Mucosa of descending colon (tissue), 3 donors: ENCODE results near the gene ALKBH5. TPM values are rescaled to one million over a fixed set of nuclear protein-coding genes. Genes with fewer than 3 reads are reported as not detected.
A peak's percentile ranks its signal among the peaks of the same experiment; 100 is the strongest.

Experiments used
- ATAC-seq: fragments of 200-7000 bp; cut with Tn5 transposase; one replicate; pipeline ENCODE4 v1.9.1; 2020; ENCODE audit warnings: mild to moderate bottlenecking, moderate library complexity
- DNase-seq, 3 donors: peaks; one replicate each; pipeline ENCODE4 v3.0.0-alpha.2; 2020
- H3K36me3 ChIP-seq: fragments of 200-600 bp; one replicate; pipeline ENCODE4 v1.8.0; 2021; ENCODE audit warnings: low read depth, mild to moderate bottlenecking
- H3K4me1 ChIP-seq: fragments of 200-600 bp; one replicate; pipeline ENCODE4 v1.8.0; 2021; ENCODE audit warnings: low read depth, mild to moderate bottlenecking
- H3K4me3 ChIP-seq: fragments of 200-600 bp; one replicate; pipeline ENCODE4 v1.8.0; 2021; ENCODE audit warnings: mild to moderate bottlenecking
- H3K9me3 ChIP-seq: fragments of 200-600 bp; one replicate; pipeline ENCODE4 v1.8.0; 2021; ENCODE audit warnings: mild to moderate bottlenecking
- CTCF ChIP-seq: fragments of 200-600 bp; IDR thresholded peaks from one replicate; pipeline ENCODE4 v1.8.0; 2022; ENCODE audit warnings: antibody characterized with exemption, mild to moderate bottlenecking
- intact Hi-C, 2 donors: fragments of 100-400 bp; cut with DNase I in 1 of 2; cut with micrococcal nuclease in 1 of 2; formaldehyde crosslinking; loops; one replicate each; pipeline versions ENCODE4 v1.11.0 to v1.11.1; 2022; cut with DNase I, micrococcal nuclease
- total RNA-seq, 3 donors: library from RNA; stranded (reverse); fragmentation: NEBNext Ultra II Directional in 2 of 3; extraction: Animal tissue kit (Norgen Biotek cat#: 25700) in 2 of 3; gene quantifications; one replicate each; pipeline versions ENCODE4 v1.2.1 to v1.2.4, GENCODE V29; 2021 to 2023
- donor health status: DM: no; HTN: no; CAD: no; lungs with moderate emphysema.
- donor health status: DM: no; HTN: no; CAD: no.
- donor health status: DM: no; HTN: yes; CAD: no.

ALKBH5 gene
- total RNA-seq, 3 donors from 2014 or later = 70.7 to 151 (median 75.6) TPM

GRCh38 chr17:18139949-18140348, 43.7 kb upstream of the ALKBH5 start:
- Histone ChIP-seq H3K9me3 (no peaks in the 10 kb centered on the region), H3K4me1 (no peaks in the 10 kb centered on the region), H3K4me3 (no peak overlapping the region), H3K36me3 (no peaks in the 10 kb centered on the region)
- DNase-seq (no peak), ATAC-seq (no peak)
- no peak for TF ChIP-seq CTCF
- intact Hi-C loops = loop anchor here in 1 of 2 donors (10.0 kb wide), 1 partner anchor 55 kb away; no protein-coding TSS in a partner anchor

GRCh38 chr17:18140648-18141047, 43.0 kb upstream of the ALKBH5 start:
- no peak overlapping the region for H3K4me3 ChIP-seq
- no peak for DNase-seq
- no peaks in the 10 kb centered on the region for H3K36me3 ChIP-seq
- no peak for TF ChIP-seq CTCF
- H3K9me3 ChIP-seq = no peaks in the 10 kb centered on the region
- H3K4me1 ChIP-seq = no peaks in the 10 kb centered on the region
- intact Hi-C loops = loop anchor here in 1 of 2 donors (10.0 kb wide), 1 partner anchor 54 kb away; no protein-coding TSS in a partner anchor
- ATAC-seq = no peak

- TF ChIP-seq CTCF = peak; percentile 26
- ATAC-seq = peak; percentile 56
- Histone ChIP-seq H3K4me3 (no peak overlapping the region), H3K36me3 (no peaks in the 10 kb centered on the region), H3K4me1 (no peaks in the 10 kb centered on the region), H3K9me3 (no peaks in the 10 kb centered on the region)
- intact Hi-C loops = loop anchor here in 1 of 2 donors (10.0 kb wide), 1 partner anchor 53 kb away; no protein-coding TSS in a partner anchor
- peak in 1 of 3 donors; percentile 76 for DNase-seq
Observed at GRCh38 chr17:18141210-18141803, 42.3 kb upstream of the ALKBH5 start.

- ATAC-seq = no peak
- intact Hi-C loops = loop anchor here in 1 of 2 donors (10.0 kb wide), 1 partner anchor 52 kb away; no protein-coding TSS in a partner anchor
- H3K9me3 ChIP-seq = no peaks in the 10 kb centered on the region
- no peak overlapping the region for H3K4me3 ChIP-seq
- no peaks in the 10 kb centered on the region for H3K36me3 ChIP-seq
- no peak for DNase-seq
- no peaks in the 10 kb centered on the region for H3K4me1 ChIP-seq
- no peak for TF ChIP-seq CTCF
Observed at GRCh38 chr17:18142417-18142816, 41.2 kb upstream of the ALKBH5 start.

GRCh38 chr17:18143044-18143936, 40.3 kb upstream of the ALKBH5 start:
- no peak for TF ChIP-seq CTCF
- H3K4me1 ChIP-seq = no peaks in the 10 kb centered on the region
- DNase-seq = no peak
- peak; percentile 32 for ATAC-seq
- no peaks in the 10 kb centered on the region for H3K9me3 ChIP-seq
- no peak overlapping the region for H3K4me3 ChIP-seq
- no peaks in the 10 kb centered on the region for H3K36me3 ChIP-seq
- intact Hi-C loops = loop anchor here in 1 of 2 donors (10.0 kb wide), 1 partner anchor 52 kb away; no protein-coding TSS in a partner anchor
